Chondrocyte (in vitro differentiated cells): ENCODE data around the gene USP12. TPM values are rescaled to one million over a fixed set of nuclear protein-coding genes. Genes with fewer than 3 reads are reported as not detected.
A peak's percentile ranks its signal among the peaks of the same experiment; 100 is the strongest.

Experiments used
- DNase-seq: peaks from one replicate; pipeline ENCODE4 v3.0.0; 2021; ENCODE audit warnings: mixed read lengths, low spot score
- H3K27ac Mint-ChIP-seq: one replicate; pipeline ENCODE4 v1.8.0; 2021; ENCODE audit warnings: mild to moderate bottlenecking, moderate library complexity, mixed read lengths; ENCODE audit not compliant: unreplicated experiment
- H3K27me3 Mint-ChIP-seq: 2 replicates; pipeline ENCODE4 v1.8.0; 2021; ENCODE audit warnings: low read depth, mixed read lengths
- H3K36me3 Mint-ChIP-seq: 2 replicates; pipeline ENCODE4 v1.8.0; 2021; ENCODE audit warnings: low read depth, mixed read lengths
- H3K4me1 Mint-ChIP-seq: 2 replicates; pipeline ENCODE4 v1.8.0; 2021; ENCODE audit warnings: low read depth, mild to moderate bottlenecking, mixed read lengths
- H3K4me3 Mint-ChIP-seq: one replicate; pipeline ENCODE4 v1.8.0; 2021; ENCODE audit warnings: mild to moderate bottlenecking, moderate library complexity, mixed read lengths; ENCODE audit not compliant: unreplicated experiment
- H3K9me3 Mint-ChIP-seq: 2 replicates; pipeline ENCODE4 v1.8.0; 2021; ENCODE audit warnings: low read depth, mixed read lengths
- total RNA-seq: library from RNA; stranded (reverse); gene quantifications from 3 replicates; pipeline ENCODE4 v1.2.1, GENCODE V29; 2021
- TF ChIP-seq, protein P1 (sequence below): fragments of 200-600 bp; sonication (generic); IDR thresholded peaks from 2 replicates; pipeline ENCODE4 v1.5.0; 2021; ENCODE audit warnings: antibody characterized with exemption, mild to moderate bottlenecking, moderate library complexity

The USP12 gene
- total RNA-seq, 1 donor from 2014 or later = 23.2 TPM

DNA sequence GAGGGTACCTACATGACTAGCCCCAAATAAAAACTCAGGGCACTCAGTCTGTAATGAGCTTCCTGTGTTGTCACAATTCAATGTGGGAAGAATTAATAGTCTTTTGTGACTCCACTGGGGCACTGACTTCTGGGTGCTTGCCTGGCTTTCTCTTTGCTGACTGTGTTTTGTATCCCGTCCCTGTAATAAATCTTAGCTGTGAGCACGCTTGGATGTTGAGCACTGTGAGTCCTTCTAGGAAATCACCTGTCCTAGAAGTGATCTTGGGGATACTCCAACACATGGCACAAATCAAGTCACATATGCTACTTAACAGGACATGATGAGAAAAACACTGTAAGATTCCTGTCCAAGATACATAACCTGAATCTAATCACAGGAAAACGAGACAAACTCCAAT is 83.0 kb downstream of the USP12 start:
- Mint-ChIP-seq H3K27me3 (no peaks in the 10 kb centered on the region), H3K4me1 (peaks cover 28% of the 10 kb centered on the region), H3K9me3 (no peaks in the 10 kb centered on the region), H3K27ac (no peak overlapping the region), H3K36me3 (peaks cover 26% of the 10 kb centered on the region), H3K4me3 (no peak overlapping the region)
- TF ChIP-seq, protein P1, sequence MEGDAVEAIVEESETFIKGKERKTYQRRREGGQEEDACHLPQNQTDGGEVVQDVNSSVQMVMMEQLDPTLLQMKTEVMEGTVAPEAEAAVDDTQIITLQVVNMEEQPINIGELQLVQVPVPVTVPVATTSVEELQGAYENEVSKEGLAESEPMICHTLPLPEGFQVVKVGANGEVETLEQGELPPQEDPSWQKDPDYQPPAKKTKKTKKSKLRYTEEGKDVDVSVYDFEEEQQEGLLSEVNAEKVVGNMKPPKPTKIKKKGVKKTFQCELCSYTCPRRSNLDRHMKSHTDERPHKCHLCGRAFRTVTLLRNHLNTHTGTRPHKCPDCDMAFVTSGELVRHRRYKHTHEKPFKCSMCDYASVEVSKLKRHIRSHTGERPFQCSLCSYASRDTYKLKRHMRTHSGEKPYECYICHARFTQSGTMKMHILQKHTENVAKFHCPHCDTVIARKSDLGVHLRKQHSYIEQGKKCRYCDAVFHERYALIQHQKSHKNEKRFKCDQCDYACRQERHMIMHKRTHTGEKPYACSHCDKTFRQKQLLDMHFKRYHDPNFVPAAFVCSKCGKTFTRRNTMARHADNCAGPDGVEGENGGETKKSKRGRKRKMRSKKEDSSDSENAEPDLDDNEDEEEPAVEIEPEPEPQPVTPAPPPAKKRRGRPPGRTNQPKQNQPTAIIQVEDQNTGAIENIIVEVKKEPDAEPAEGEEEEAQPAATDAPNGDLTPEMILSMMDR = no peak
- DNase-seq = no peak

DNA sequence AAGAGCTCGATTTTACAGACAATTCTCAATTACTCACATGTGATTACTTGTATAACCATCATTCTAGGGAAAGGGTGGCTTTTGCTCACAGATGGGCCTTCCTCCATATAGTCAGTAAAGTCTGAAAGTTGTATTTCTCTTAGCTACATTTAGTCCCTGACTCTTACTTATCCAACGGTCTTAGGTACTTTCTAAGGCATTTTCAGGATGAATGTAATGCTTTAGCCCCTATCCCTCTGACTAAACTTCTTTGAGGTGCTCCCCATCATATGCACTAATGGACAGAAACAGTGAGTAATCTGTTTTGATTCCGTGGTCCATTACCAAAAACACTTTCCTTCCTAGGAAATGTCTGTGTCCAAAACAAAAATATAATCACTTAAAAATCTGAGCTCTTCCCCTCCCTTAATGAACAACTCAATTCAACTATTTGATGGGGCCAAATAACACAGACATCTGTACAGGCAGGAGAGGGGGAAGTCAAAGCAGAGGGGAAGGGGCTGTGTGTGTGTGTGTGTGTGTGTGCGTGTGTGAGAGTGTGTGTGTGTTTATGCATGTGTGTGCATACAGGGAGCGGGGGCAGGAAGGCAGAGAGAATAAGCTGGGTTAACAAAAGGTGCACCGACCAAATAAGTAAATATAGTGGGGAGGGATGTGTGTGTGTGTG is 84.9 kb downstream of the USP12 start:
- Mint-ChIP-seq H3K27ac (no peak overlapping the region), H3K4me3 (no peak overlapping the region), H3K9me3 (no peaks in the 10 kb centered on the region), H3K27me3 (no peaks in the 10 kb centered on the region), H3K4me1 (peaks cover 28% of the 10 kb centered on the region), H3K36me3 (peaks cover 24% of the 10 kb centered on the region)
- TF ChIP-seq, protein P1 = no peak
- DNase-seq = no peak

DNA sequence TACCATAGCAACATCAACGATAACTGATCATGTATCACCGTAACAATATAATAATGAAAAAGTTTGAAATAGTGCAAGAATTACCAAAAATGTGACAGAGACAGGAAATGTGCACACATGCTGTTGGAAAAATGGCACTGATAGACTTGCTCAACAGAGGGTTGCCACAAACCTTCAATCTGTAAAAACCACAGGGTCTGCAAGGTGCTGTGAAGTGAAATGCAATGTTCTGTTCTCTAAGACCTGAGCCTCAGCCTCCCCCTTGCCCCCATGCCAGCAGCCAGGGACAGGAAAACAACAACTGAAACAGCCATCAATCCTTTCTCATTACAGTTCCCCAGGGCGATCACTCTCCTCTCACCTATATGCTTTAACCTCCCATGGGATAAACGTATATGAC is 88.4 kb downstream of the USP12 start:
- TF ChIP-seq, protein P1 = no peak
- DNase-seq = no peak
- no peak overlapping the region for H3K27ac Mint-ChIP-seq
- H3K4me1 Mint-ChIP-seq = peaks cover 34% of the 10 kb centered on the region
- H3K36me3 Mint-ChIP-seq = peaks cover 22% of the 10 kb centered on the region
- no peaks in the 10 kb centered on the region for H3K27me3 Mint-ChIP-seq
- no peaks in the 10 kb centered on the region for H3K9me3 Mint-ChIP-seq
- H3K4me3 Mint-ChIP-seq = no peak overlapping the region

DNA sequence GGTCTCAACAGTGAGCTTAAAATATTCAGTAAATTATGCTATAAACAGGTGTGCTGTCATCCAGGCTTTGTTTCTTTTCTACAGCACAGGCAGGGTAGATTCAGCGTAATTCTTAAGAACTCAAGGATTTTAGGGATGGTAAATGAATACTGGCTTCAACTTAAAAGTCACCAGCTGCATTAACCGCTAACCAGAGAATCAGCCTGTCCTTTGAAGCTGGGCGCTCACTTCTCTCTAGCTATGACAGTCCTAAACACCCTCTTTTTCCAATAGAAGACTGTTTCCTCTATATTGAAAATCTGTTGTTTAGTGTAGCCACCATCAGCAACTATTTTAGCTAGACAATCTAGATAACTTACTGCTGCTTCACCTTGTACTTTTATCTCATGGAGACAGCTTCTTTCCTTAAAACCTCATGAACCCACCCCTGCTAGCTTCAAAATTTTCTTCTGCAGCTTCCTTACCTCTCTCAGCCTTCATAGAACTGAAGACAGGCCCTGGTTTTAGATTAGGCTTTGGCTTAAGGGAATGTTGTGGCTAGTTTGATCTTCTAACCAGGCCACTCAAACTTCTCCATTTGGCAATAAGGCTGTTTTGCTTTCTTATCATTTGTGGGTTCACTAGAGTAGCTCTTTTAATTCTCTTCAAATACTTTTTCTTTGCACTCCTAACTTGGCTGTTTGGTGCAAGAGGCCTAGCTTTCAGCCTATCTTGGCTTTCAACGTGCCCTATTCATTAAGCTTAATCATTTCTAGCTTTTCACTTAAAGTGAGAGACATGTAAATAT is 89.5 kb downstream of the USP12 start:
- TF ChIP-seq, protein P1 = no peak
- H3K27me3 Mint-ChIP-seq = no peaks in the 10 kb centered on the region
- H3K4me1 Mint-ChIP-seq = peaks cover 42% of the 10 kb centered on the region
- H3K9me3 Mint-ChIP-seq = no peaks in the 10 kb centered on the region
- H3K36me3 Mint-ChIP-seq = peaks cover 15% of the 10 kb centered on the region
- DNase-seq = no peak
- no peak overlapping the region for H3K27ac Mint-ChIP-seq
- no peak overlapping the region for H3K4me3 Mint-ChIP-seq

DNA sequence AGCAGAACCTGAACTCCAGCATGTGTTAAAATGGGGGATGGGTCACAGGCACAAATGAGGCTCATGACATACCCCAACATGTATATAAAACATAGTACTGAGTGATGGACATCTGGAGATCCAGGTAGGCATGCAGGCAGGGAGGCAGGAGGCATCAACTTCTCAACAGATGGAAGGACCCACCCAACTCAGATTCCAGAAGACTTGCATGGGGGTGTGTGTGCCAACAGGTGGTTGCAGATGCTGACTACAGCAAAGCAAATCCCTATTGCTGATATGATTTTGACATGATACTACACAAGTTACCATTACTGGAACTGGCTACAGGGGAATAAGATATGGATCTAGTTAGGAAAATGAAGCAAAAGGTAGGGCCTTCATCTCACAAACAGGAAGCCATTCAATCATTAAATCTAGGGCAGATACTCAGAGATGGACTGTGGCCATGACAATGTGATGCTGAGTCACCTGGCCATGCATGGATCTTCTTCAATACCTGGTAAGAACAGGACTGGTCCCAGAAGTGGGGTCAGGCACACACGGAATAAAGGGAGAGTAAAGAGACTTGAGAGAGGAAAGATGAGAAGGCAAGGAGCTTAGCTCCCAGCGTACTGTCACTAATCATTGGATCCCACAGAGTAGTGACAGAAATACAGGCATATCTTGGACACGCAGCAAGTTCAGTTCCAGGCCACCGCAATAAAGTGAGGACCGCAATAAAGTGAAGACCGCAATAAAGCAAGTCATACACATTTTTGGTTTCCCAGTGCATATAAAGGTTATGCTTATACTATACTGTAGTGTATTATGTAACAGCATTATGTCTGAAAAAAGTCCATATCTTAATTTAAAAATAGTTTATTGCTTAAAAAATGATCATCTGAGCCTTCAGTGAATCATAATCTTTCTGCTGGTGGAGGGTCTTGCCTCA is 91.3 kb downstream of the USP12 start:
- no peaks in the 10 kb centered on the region for H3K27me3 Mint-ChIP-seq
- H3K27ac Mint-ChIP-seq = peak overlapping the region; percentile 93
- no peak for DNase-seq
- TF ChIP-seq, protein P1 = no peak
- H3K36me3 Mint-ChIP-seq = peaks cover 8% of the 10 kb centered on the region
- no peak overlapping the region for H3K4me3 Mint-ChIP-seq
- no peaks in the 10 kb centered on the region for H3K9me3 Mint-ChIP-seq
- H3K4me1 Mint-ChIP-seq = peaks cover 50% of the 10 kb centered on the region
